ENCODE data around the gene TAPBP. TPM values are rescaled to one million over a fixed set of nuclear protein-coding genes. Genes with fewer than 3 reads are reported as not detected.

The TAPBP gene
- total RNA-seq, 2 donors from 2014 or later, result 204 to 235 TPM

DNA sequence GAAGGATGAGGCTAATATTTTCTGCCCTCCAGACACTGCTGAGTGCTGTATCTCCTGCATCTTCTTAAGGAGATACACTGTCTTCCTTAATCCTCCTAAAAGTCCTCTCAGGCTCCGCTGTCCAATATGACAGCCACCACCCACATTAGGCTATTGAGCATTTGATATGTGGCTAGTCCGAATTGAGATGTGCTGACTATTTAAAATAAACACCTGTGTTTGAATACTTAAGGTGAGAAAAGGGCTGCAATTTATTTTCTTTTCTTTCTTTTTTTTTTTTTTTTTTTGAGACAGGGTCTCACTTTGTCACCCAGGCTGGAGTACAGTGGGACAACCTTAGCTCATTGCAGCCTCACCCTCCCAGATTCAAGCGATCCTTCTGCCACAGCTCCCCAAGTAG lies 12.0 kb downstream of the TAPBP start:
- H3K36me3 ChIP-seq, result peaks cover 3% of the 10 kb centered on the region
- no peak for TF ChIP-seq CTCF (IDR thresholded peaks at IDR 0.05)
- H3K4me1 ChIP-seq, result peaks cover 9% of the 10 kb centered on the region
- no peaks in the 10 kb centered on the region for H3K27me3 ChIP-seq
- no peaks in the 10 kb centered on the region for H3K9me3 ChIP-seq
- H3K9ac ChIP-seq (ENCODE audit: low read depth in 2 of 2, low read length in 2 of 2), result no peak overlapping the region
- H3K4me3 ChIP-seq, result no peak overlapping the region
- intact Hi-C loops (cut with DNase I), result no loop called here
- no peak for DNase-seq
- H3K27ac ChIP-seq, result no peak overlapping the region

- peak; percentile 71 for TF ChIP-seq CTCF (IDR thresholded peaks at IDR 0.05)
- no peaks in the 10 kb centered on the region for H3K27me3 ChIP-seq
- H3K36me3 ChIP-seq, result no peaks in the 10 kb centered on the region
- H3K9me3 ChIP-seq, result no peaks in the 10 kb centered on the region
- peaks cover 9% of the 10 kb centered on the region for H3K4me1 ChIP-seq
- H3K9ac ChIP-seq (ENCODE audit: low read depth in 2 of 2, low read length in 2 of 2), result peak overlapping the region; percentile 97 to 99
- H3K4me3 ChIP-seq, result peak overlapping the region; percentile 64
- peak overlapping the region; percentile 98 for H3K27ac ChIP-seq
- intact Hi-C loops (cut with DNase I), result no loop called here
- DNase-seq, result peak; percentile 94
These were observed 14.5 kb downstream of the TAPBP start for GRCh38 chr6:33299237-33299944.

- peak; percentile 82 for DNase-seq
- no peaks in the 10 kb centered on the region for H3K27me3 ChIP-seq
- no peaks in the 10 kb centered on the region for H3K9me3 ChIP-seq
- no peak for TF ChIP-seq CTCF (IDR thresholded peaks at IDR 0.05)
- no peaks in the 10 kb centered on the region for H3K36me3 ChIP-seq
- H3K4me3 ChIP-seq, result peak within 1 kb of the TSS; percentile 64
- peaks cover 9% of the 10 kb centered on the region for H3K4me1 ChIP-seq
- peak within 1 kb of the TSS; percentile 97 to 99 for H3K9ac ChIP-seq (ENCODE audit: low read depth in 2 of 2, low read length in 2 of 2)
- intact Hi-C loops (cut with DNase I), result no loop called here
- peak within 1 kb of the TSS; percentile 98 for H3K27ac ChIP-seq
These were observed 15.1 kb downstream of the TAPBP start, which contains the start of gene RGL2 for GRCh38 chr6:33298773-33299236. RGL2 (minus strand) TSS chr6:33298942; CDS start chr6:33298610, 332 bp downstream.

- H3K36me3 ChIP-seq, result no peaks in the 10 kb centered on the region
These were observed 15.7 kb downstream of the TAPBP start for GRCh38 chr6:33297956-33298772.

More at GRCh38 chr6:33297956-33298772, 15.7 kb downstream of the TAPBP start:
- DNase-seq, result peak; percentile 84
- peak overlapping the region; percentile 64 for H3K4me3 ChIP-seq
- no peaks in the 10 kb centered on the region for H3K9me3 ChIP-seq
- H3K9ac ChIP-seq (ENCODE audit: low read depth in 2 of 2, low read length in 2 of 2), result peak overlapping the region; percentile 97 to 99
- H3K4me1 ChIP-seq, result peaks cover 9% of the 10 kb centered on the region
- intact Hi-C loops (cut with DNase I), result no loop called here
- TF ChIP-seq CTCF (IDR thresholded peaks at IDR 0.05), result no peak
- peak overlapping the region; percentile 98 for H3K27ac ChIP-seq
- no peaks in the 10 kb centered on the region for H3K27me3 ChIP-seq
